ENCODE measurements around the gene CSRNP2.
A peak's percentile ranks its signal among the peaks of the same experiment; 100 is the strongest.

The CSRNP2 gene

GRCh38 chr12:51115533-51115932 is 32.1 kb upstream of the CSRNP2 start:
- no peaks in the 10 kb centered on the region for H3K9me3 ChIP-seq
- H3K27me3 ChIP-seq: no peaks in the 10 kb centered on the region
- no peaks in the 10 kb centered on the region for H3K4me1 ChIP-seq
- no peaks in the 10 kb centered on the region for H3K36me3 ChIP-seq
- no peak overlapping the region for H3K9ac ChIP-seq
- TF ChIP-seq Cebpa-rat (IDR thresholded peaks at IDR 0.05): no peak
- no peak overlapping the region for H3K27ac ChIP-seq
- no peak overlapping the region for H3K4me2 ChIP-seq
- no peak overlapping the region for H3K4me3 ChIP-seq
- H4K20me1 ChIP-seq: no peaks in the 10 kb centered on the region

- TF ChIP-seq Cebpa-rat (IDR thresholded peaks at IDR 0.05): no peak
- no peaks in the 10 kb centered on the region for H3K36me3 ChIP-seq
- no peaks in the 10 kb centered on the region for H4K20me1 ChIP-seq
- no peak overlapping the region for H3K4me2 ChIP-seq
- H3K9me3 ChIP-seq: no peaks in the 10 kb centered on the region
- H3K27me3 ChIP-seq: no peaks in the 10 kb centered on the region
- H3K4me1 ChIP-seq: peaks cover 9% of the 10 kb centered on the region
- no peak overlapping the region for H3K4me3 ChIP-seq
- H3K9ac ChIP-seq: no peak overlapping the region
- no peak overlapping the region for H3K27ac ChIP-seq
Observed at GRCh38 chr12:51108136-51108535, 24.7 kb upstream of the CSRNP2 start.

GRCh38 chr12:51103977-51104376 is 20.6 kb upstream of the CSRNP2 start:
- Histone ChIP-seq H3K9ac (no peak overlapping the region), H3K27ac (no peak overlapping the region), H3K27me3 (no peaks in the 10 kb centered on the region), H3K36me3 (no peaks in the 10 kb centered on the region), H3K4me3 (no peak overlapping the region), H4K20me1 (no peaks in the 10 kb centered on the region), H3K9me3 (no peaks in the 10 kb centered on the region), H3K4me1 (peaks cover 9% of the 10 kb centered on the region), H3K4me2 (no peak overlapping the region)
- TF ChIP-seq Cebpa-rat (IDR thresholded peaks at IDR 0.05): no peak

GRCh38 chr12:51098611-51099010 is 15.2 kb upstream of the CSRNP2 start:
- H3K4me2 ChIP-seq: no peak overlapping the region
- no peaks in the 10 kb centered on the region for H4K20me1 ChIP-seq
- H3K27me3 ChIP-seq: no peaks in the 10 kb centered on the region
- no peaks in the 10 kb centered on the region for H3K9me3 ChIP-seq
- no peak overlapping the region for H3K9ac ChIP-seq
- H3K4me1 ChIP-seq: no peaks in the 10 kb centered on the region
- no peak overlapping the region for H3K4me3 ChIP-seq
- no peak for TF ChIP-seq Cebpa-rat (IDR thresholded peaks at IDR 0.05)
- H3K27ac ChIP-seq: no peak overlapping the region
- H3K36me3 ChIP-seq: no peaks in the 10 kb centered on the region

GRCh38 chr12:51090705-51091229 is 7.4 kb upstream of the CSRNP2 start:
- peak; percentile 83; the same call in 1 of the 2 replicates for TF ChIP-seq Cebpa-rat (IDR thresholded peaks at IDR 0.05)
- no peak overlapping the region for H3K4me2 ChIP-seq
- no peak overlapping the region for H3K27ac ChIP-seq
- H3K9ac ChIP-seq: no peak overlapping the region
- no peaks in the 10 kb centered on the region for H3K36me3 ChIP-seq
- H3K4me3 ChIP-seq: no peak overlapping the region
- H3K9me3 ChIP-seq: no peaks in the 10 kb centered on the region
- H3K27me3 ChIP-seq: no peaks in the 10 kb centered on the region
- no peaks in the 10 kb centered on the region for H4K20me1 ChIP-seq
- H3K4me1 ChIP-seq: no peaks in the 10 kb centered on the region

- H3K36me3 ChIP-seq: no peaks in the 10 kb centered on the region
- no peak for TF ChIP-seq Cebpa-rat (IDR thresholded peaks at IDR 0.05)
- H3K9me3 ChIP-seq: no peaks in the 10 kb centered on the region
- peaks cover under 1% of the 10 kb centered on the region; the same call in 1 of the 2 replicates for H4K20me1 ChIP-seq
- H3K27ac ChIP-seq: no peak overlapping the region
- H3K4me3 ChIP-seq: no peak overlapping the region
- no peak overlapping the region for H3K4me2 ChIP-seq
- H3K9ac ChIP-seq: no peak overlapping the region
- no peaks in the 10 kb centered on the region for H3K27me3 ChIP-seq
- peaks cover 4% of the 10 kb centered on the region for H3K4me1 ChIP-seq
Observed at GRCh38 chr12:51087818-51088217, 4.4 kb upstream of the CSRNP2 start.

- no peaks in the 10 kb centered on the region for H3K36me3 ChIP-seq
- H3K4me3 ChIP-seq: no peak overlapping the region
- no peak overlapping the region for H3K4me2 ChIP-seq
- peaks cover 9% of the 10 kb centered on the region for H4K20me1 ChIP-seq
- peak; percentile 88 for TF ChIP-seq Cebpa-rat (IDR thresholded peaks at IDR 0.05)
- no peaks in the 10 kb centered on the region for H3K27me3 ChIP-seq
- H3K9ac ChIP-seq: no peak overlapping the region
- peaks cover 13% of the 10 kb centered on the region for H3K4me1 ChIP-seq
- no peak overlapping the region for H3K27ac ChIP-seq
- no peaks in the 10 kb centered on the region for H3K9me3 ChIP-seq
Observed at GRCh38 chr12:51086933-51087332, 3.5 kb upstream of the CSRNP2 start.

- TF ChIP-seq Cebpa-rat (IDR thresholded peaks at IDR 0.05): no peak
- no peak overlapping the region for H3K4me2 ChIP-seq
- no peaks in the 10 kb centered on the region for H3K27me3 ChIP-seq
Observed at GRCh38 chr12:51085757-51086156, 2.4 kb upstream of the CSRNP2 start.

GRCh38 chr12:51082561-51083125 is 753 bp downstream of the CSRNP2 start:
- Histone ChIP-seq H3K36me3 (peaks cover 13% of the 10 kb centered on the region), H3K27me3 (no peaks in the 10 kb centered on the region), H4K20me1 (peaks cover 38% of the 10 kb centered on the region), H3K27ac (peak overlapping the region; percentile 89), H3K4me1 (peaks cover 20% of the 10 kb centered on the region), H3K4me2 (peak overlapping the region; percentile 98), H3K9me3 (no peaks in the 10 kb centered on the region), H3K9ac (peak overlapping the region; percentile 95), H3K4me3 (peak overlapping the region; percentile 96)
- no peak for TF ChIP-seq Cebpa-rat (IDR thresholded peaks at IDR 0.05)

More at GRCh38 chr12:51085757-51086156, 2.4 kb upstream of the CSRNP2 start:
- Histone ChIP-seq H3K9me3 (no peaks in the 10 kb centered on the region), H3K4me1 (peaks cover 20% of the 10 kb centered on the region), H3K27ac (no peak overlapping the region), H3K9ac (no peak overlapping the region), H4K20me1 (peaks cover 21% of the 10 kb centered on the region), H3K36me3 (peaks cover 2% of the 10 kb centered on the region; the same call in 1 of the 2 replicates), H3K4me3 (no peak overlapping the region)

GRCh38 chr12:51081421-51081820 is 2.0 kb downstream of the CSRNP2 start:
- Histone ChIP-seq H3K9me3 (no peaks in the 10 kb centered on the region), H3K36me3 (peaks cover 20% of the 10 kb centered on the region), H3K4me2 (peak overlapping the region; percentile 98), H4K20me1 (peaks cover 51% of the 10 kb centered on the region), H3K27ac (no peak overlapping the region), H3K9ac (0 out of 2 replicates have a peak overlapping the region, but pooled peaks have one; percentile 95), H3K27me3 (no peaks in the 10 kb centered on the region), H3K4me1 (peaks cover 20% of the 10 kb centered on the region), H3K4me3 (no peak overlapping the region)
- TF ChIP-seq Cebpa-rat (IDR thresholded peaks at IDR 0.05): no peak

Data from BLaER1 (cell line).